Pancreas (tissue), 10 donors: Measurements from ENCODE around the gene CEP63. TPM values are rescaled to one million over a fixed set of nuclear protein-coding genes. Genes with fewer than 3 reads are reported as not detected.

ENCODE experiments used
- ATAC-seq, 4 donors: fragments of 200-7000 bp; cut with Tn5 transposase; one replicate each; pipeline versions ENCODE4 v1.8.0 to v1.9.1; 2020; ENCODE audit warnings: mild to moderate bottlenecking in 4 of 4, moderate library complexity in 4 of 4
- DNase-seq, 6 donors: peaks; one replicate each; pipeline ENCODE4 v3.0.0-alpha.2; 2020
- FAIRE-seq: peaks from 2 replicates; lab custom pipeline; 2012; peaks lifted over from hg19 to GRCh38; lab: Jason Lieb, UNC
- H3K27ac ChIP-seq, 4 donors: fragments of 200-600 bp; sonication (generic); 1 replicate in 3 of 4; 2 replicates in 1 of 4; pipeline versions ENCODE4 v1.5.0 to v1.8.0; 2020
- H3K27me3 ChIP-seq, 4 donors: fragments of 200-600 bp; one replicate each; pipeline ENCODE4 v1.8.0; 2021
- H3K36me3 ChIP-seq, 3 donors: fragments of 200-600 bp; sonication (generic) in 1 of 3; one replicate each; pipeline versions ENCODE4 v1.5.0 to v1.8.0; 2020 to 2021
- H3K4me1 ChIP-seq, 3 donors: fragments of 200-600 bp; one replicate each; pipeline ENCODE4 v1.8.0; 2021
- H3K4me3 ChIP-seq, 4 donors: fragments of 200-600 bp; sonication (generic) in 2 of 4; one replicate each; pipeline versions ENCODE4 v1.5.0 to v1.8.0; 2020 to 2021
- H3K9me3 ChIP-seq, 4 donors: fragments of 200-600 bp; one replicate each; pipeline ENCODE4 v1.8.0; 2021
- CTCF ChIP-seq, 4 donors: fragments of 200-600 bp; sonication (generic) in 3 of 4; IDR thresholded peaks; one replicate each; pipeline versions ENCODE4 v1.5.0 to v1.8.0; 2021; ENCODE audit warnings: antibody characterized with exemption in 4 of 4
- WGBS, 2 donors: extraction: QIAGEN DNeasy Blood & Tissue Kit; methylation state at CpG; one replicate each; pipeline ENCODE4 v1.1.7; 2013; 5-methylcytosine and 5-hydroxymethylcytosine counted together
- intact Hi-C, 3 donors: fragments of 100-400 bp; cut with DNase I; formaldehyde crosslinking; loops; one replicate each; pipeline versions ENCODE4 v1.11.1 to v1.14.2; 2022
- polyA plus RNA-seq, 2 donors: library from polyadenylated mRNA; stranded (reverse); fragments of 200-250 nt; gene quantifications; one replicate each; pipeline ENCODE4 v1.2.3, GENCODE V29; 2013
- total RNA-seq, 6 donors: library from RNA; stranded (reverse); fragmentation: NEBNext Ultra II Directional in 4 of 6; extraction: Animal tissue kit (Norgen Biotek cat#: 25700) in 4 of 6; gene quantifications; one replicate each; pipeline versions ENCODE4 v1.2.1 to v1.2.4, GENCODE V29; 2021 to 2023
- donor health status: healthy with polysubstance abuse.
- donor health status: DM: no; HTN: no; CAD: no; lungs with moderate emphysema.
- donor health status: DM: no; HTN: no; CAD: no.
- donor health status: control.
- donor health status: control.
- donor health status: Bipolar disorder and iron deficiency.
- donor health status: DM: yes; HTN: yes; CAD: no.
- donor health status: DM: no; HTN: no; CAD: no.
- donor health status: DM: no; HTN: no; CAD: no.
- donor health status: DM: yes; HTN: yes; CAD: no.

Gene CEP63
- total and polyA plus RNA-seq, 8 donors, result 8.9 to 17.2 (median 11.4) TPM

DNA sequence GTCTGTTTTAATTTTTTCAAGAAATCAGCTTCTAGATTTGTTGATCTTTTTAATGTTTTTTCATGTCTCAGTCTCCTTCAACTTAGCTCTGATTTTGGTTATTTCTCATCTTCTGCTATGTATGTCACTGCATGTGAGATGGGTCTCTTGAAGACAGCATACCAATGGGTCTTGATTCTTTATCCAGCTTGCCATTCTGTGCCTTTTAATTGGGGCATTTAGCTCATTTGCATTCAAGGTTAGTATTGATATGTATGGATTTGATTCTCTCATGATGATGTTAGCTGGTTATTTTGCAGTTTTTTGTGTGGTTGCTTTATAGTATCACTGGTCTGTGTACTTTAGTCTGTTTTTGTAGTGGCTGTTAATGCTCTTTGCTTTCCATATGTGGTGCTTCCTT is 39.4 kb downstream of the CEP63 start:
- ATAC-seq, result no peak
- H3K27me3 ChIP-seq, result no peaks in the 10 kb centered on the region
- intact Hi-C loops, result no loop called here

GRCh38 chr3:134526319-134526718 is 40.5 kb downstream of the CEP63 start:
- Histone ChIP-seq H3K4me3 (no peak overlapping the region), H3K27ac (no peak overlapping the region), H3K27me3 (no peaks in the 10 kb centered on the region), H3K36me3 (no peaks in the 10 kb centered on the region), H3K4me1 (no peaks in the 10 kb centered on the region), H3K9me3 (no peaks in the 10 kb centered on the region)
- TF ChIP-seq CTCF (IDR thresholded peaks at IDR 0.05), result no peak
- FAIRE-seq (no peak), ATAC-seq (no peak), DNase-seq (no peak)
- WGBS, 2 donors, result 95 to 100% methylated on average over 1 of the region's 1 CpG
- intact Hi-C loops, result no loop called here

More for the DNA sequence above, 39.4 kb downstream of the CEP63 start:
- H3K4me1 ChIP-seq, result no peaks in the 10 kb centered on the region
- H3K9me3 ChIP-seq, result no peaks in the 10 kb centered on the region
- H3K36me3 ChIP-seq, result no peaks in the 10 kb centered on the region
- H3K4me3 ChIP-seq, result no peak overlapping the region
- no peak overlapping the region for H3K27ac ChIP-seq
- no peak for TF ChIP-seq CTCF (IDR thresholded peaks at IDR 0.05)
- DNase-seq, result no peak
- FAIRE-seq, result no peak

- TF ChIP-seq CTCF (IDR thresholded peaks at IDR 0.05), result no peak
- H3K36me3 ChIP-seq, result no peaks in the 10 kb centered on the region
- WGBS, 2 donors, result 97 to 100% methylated on average over 4 of the region's 4 CpGs
- H3K27ac ChIP-seq, result no peak overlapping the region
- H3K4me3 ChIP-seq, result no peak overlapping the region
- no peaks in the 10 kb centered on the region for H3K4me1 ChIP-seq
- H3K9me3 ChIP-seq, result no peaks in the 10 kb centered on the region
- intact Hi-C loops, result no loop called here
- no peak for FAIRE-seq
- H3K27me3 ChIP-seq, result no peaks in the 10 kb centered on the region
- ATAC-seq, result no peak
- peak in 1 of 6 donors; percentile 34 for DNase-seq
Observed at GRCh38 chr3:134527037-134527436, 41.2 kb downstream of the CEP63 start.

GRCh38 chr3:134527538-134528186 is 41.8 kb downstream of the CEP63 start:
- H3K36me3 ChIP-seq, result no peaks in the 10 kb centered on the region
- TF ChIP-seq CTCF (IDR thresholded peaks at IDR 0.05), result no peak
- H3K4me1 ChIP-seq, result no peaks in the 10 kb centered on the region
- ATAC-seq (no peak), DNase-seq (peak in 1 of 6 donors; percentile 31), FAIRE-seq (no peak)
- H3K9me3 ChIP-seq, result no peaks in the 10 kb centered on the region
- intact Hi-C loops, result no loop called here
- H3K4me3 ChIP-seq, result no peak overlapping the region
- WGBS, 2 donors, result 98 to 99% methylated on average over 7 of the region's 7 CpGs
- no peaks in the 10 kb centered on the region for H3K27me3 ChIP-seq
- H3K27ac ChIP-seq, result no peak overlapping the region

DNA sequence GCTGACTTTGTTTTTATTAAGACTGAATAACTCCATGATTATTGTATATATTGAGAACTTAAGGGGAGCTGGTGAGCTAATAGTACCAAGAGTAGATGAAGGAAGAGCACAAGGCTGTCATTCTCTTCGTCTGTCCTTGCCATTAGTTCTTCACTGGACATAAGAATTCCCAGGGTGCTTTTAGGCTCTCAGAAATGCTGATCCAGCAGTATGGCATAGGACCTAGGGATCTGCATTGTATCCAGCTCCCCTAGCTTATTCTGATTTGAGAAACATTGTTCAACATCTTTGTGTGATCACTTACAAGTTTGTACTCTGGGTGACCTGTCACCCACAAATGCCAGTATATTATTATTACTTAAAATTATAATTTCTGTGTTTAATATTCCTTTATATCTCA is 47.6 kb downstream of the CEP63 start:
- intact Hi-C loops, result no loop called here
- no peak overlapping the region for H3K4me3 ChIP-seq
- FAIRE-seq (no peak), DNase-seq (no peak), ATAC-seq (no peak)
- H3K4me1 ChIP-seq, result no peaks in the 10 kb centered on the region
- H3K36me3 ChIP-seq, result peaks cover 0 to 15% (median 0%) of the 10 kb centered on the region in 3 donors
- WGBS, 2 donors, result 72 to 86% methylated on average over 1 of the region's 1 CpG
- no peak for TF ChIP-seq CTCF (IDR thresholded peaks at IDR 0.05)
- H3K27me3 ChIP-seq, result no peaks in the 10 kb centered on the region
- no peak overlapping the region for H3K27ac ChIP-seq
- no peaks in the 10 kb centered on the region for H3K9me3 ChIP-seq
